IPS-NIHi11 (cell line): ENCODE data around the gene COA7.
"Not testable (repeated sequence)": the region's sequence is repeated elsewhere in the genome, so short reads cannot be mapped to it uniquely, and the experiment has no call there.

Experiments used
- DNase-seq: peaks from one replicate; pipeline ENCODE4 v3.0.0; 2012; ENCODE audit warnings: mixed read lengths, low spot score

The COA7 gene

GRCh38 chr1:52706136-52706670 is 8.1 kb upstream of the COA7 start:
- DNase-seq, result no peak

GRCh38 chr1:52702886-52703787 is 5.0 kb upstream of the COA7 start:
- peak; percentile 88 for DNase-seq

- DNase-seq, result no peak
Observed at GRCh38 chr1:52695627-52696026, 2.5 kb downstream of the COA7 start.

GRCh38 chr1:52693843-52694242 is 4.3 kb downstream of the COA7 start:
- no peak for DNase-seq

GRCh38 chr1:52693351-52693750 is 4.8 kb downstream of the COA7 start:
- not testable (repeated sequence) for DNase-seq

- no peak for DNase-seq
Observed at GRCh38 chr1:52692697-52693096, 5.5 kb downstream of the COA7 start.

- DNase-seq, result no peak
Observed at GRCh38 chr1:52691821-52692220, 6.3 kb downstream of the COA7 start.

- DNase-seq, result no peak
Observed at GRCh38 chr1:52686830-52687229, 11.3 kb downstream of the COA7 start.

GRCh38 chr1:52686261-52686751 is 11.8 kb downstream of the COA7 start:
- peak; percentile 82 for DNase-seq

GRCh38 chr1:52684545-52684944 is 13.6 kb downstream of the COA7 start:
- no peak for DNase-seq

GRCh38 chr1:52683367-52683940 is 14.7 kb downstream of the COA7 start:
- no peak for DNase-seq

- DNase-seq, result no peak
Observed at GRCh38 chr1:52681136-52681535, 17.0 kb downstream of the COA7 start.

GRCh38 chr1:52680353-52680752 is 17.8 kb downstream of the COA7 start:
- no peak for DNase-seq

- no peak for DNase-seq
Observed at GRCh38 chr1:52679498-52679897, 18.6 kb downstream of the COA7 start.

GRCh38 chr1:52679048-52679447 is 19.1 kb downstream of the COA7 start:
- DNase-seq, result no peak

GRCh38 chr1:52677076-52677806 is 20.9 kb downstream of the COA7 start:
- DNase-seq, result no peak

- no peak for DNase-seq
Observed at GRCh38 chr1:52676249-52676903, 21.8 kb downstream of the COA7 start.

GRCh38 chr1:52674497-52675384 is 23.4 kb downstream of the COA7 start:
- peak; percentile 50 for DNase-seq

GRCh38 chr1:52673513-52673912 is 24.6 kb downstream of the COA7 start:
- DNase-seq, result no peak

GRCh38 chr1:52672946-52673345 is 25.2 kb downstream of the COA7 start:
- DNase-seq, result no peak

- DNase-seq, result no peak
Observed at GRCh38 chr1:52670604-52671003, 27.5 kb downstream of the COA7 start.
